ENCODE data around the gene FCHSD2.

FCHSD2 gene

GRCh38 chr11:72789493-72790131, 352.5 kb downstream of the FCHSD2 start:
- in situ Hi-C loops (cut with HindIII; ENCODE audit: low sequenced_read_pairs): no loop called here
- DNase-seq (ENCODE audit: low read depth): no peak

GRCh38 chr11:72788241-72788640, 353.9 kb downstream of the FCHSD2 start:
- no peak overlapping the region for H3K4me3 ChIP-seq (ENCODE audit: low read depth, low read length)
- in situ Hi-C loops (cut with HindIII; ENCODE audit: low sequenced_read_pairs): no loop called here
- DNase-seq (ENCODE audit: low read depth): no peak
- no peak for TF ChIP-seq CTCF (IDR thresholded peaks at IDR 0.05; ENCODE audit: low read depth, low read length, missing control alignments)

More at GRCh38 chr11:72789493-72790131, 352.5 kb downstream of the FCHSD2 start:
- H3K4me3 ChIP-seq (ENCODE audit: low read depth, low read length): no peak overlapping the region
- no peak for TF ChIP-seq CTCF (IDR thresholded peaks at IDR 0.05; ENCODE audit: low read depth, low read length, missing control alignments)

- H3K4me3 ChIP-seq (ENCODE audit: low read depth, low read length): no peak overlapping the region
- DNase-seq (ENCODE audit: low read depth): no peak
- TF ChIP-seq CTCF (IDR thresholded peaks at IDR 0.05; ENCODE audit: low read depth, low read length, missing control alignments): peak; percentile 3
- in situ Hi-C loops (cut with HindIII; ENCODE audit: low sequenced_read_pairs): no loop called here
Measured at GRCh38 chr11:72787216-72788104, 354.7 kb downstream of the FCHSD2 start.

Measured in astrocyte of the cerebellum (primary cell).